Neuronal stem cell (in vitro differentiated cells): ENCODE measurements around the gene UQCRC1.
"Not testable (repeated sequence)": the region's sequence is repeated elsewhere in the genome, so short reads cannot be mapped to it uniquely, and the experiment has no call there.

Source experiments
- DNase-seq: peaks from one replicate; pipeline ENCODE4 v3.0.0-alpha.2; 2013; ENCODE audit warnings: low spot score
- H2AFZ ChIP-seq: one replicate; pipeline ENCODE4 v1.6.1; 2013; ENCODE audit warnings: mild to moderate bottlenecking, low read length, inconsistent platforms
- H2AK5ac ChIP-seq: 2 replicates; pipeline ENCODE4 v1.6.1; 2013; ENCODE audit warnings: low read depth, mild to moderate bottlenecking, inconsistent platforms, low read length, moderate library complexity, mixed read lengths
- H2BK120ac ChIP-seq: 2 replicates; pipeline ENCODE4 v1.6.1; 2013; ENCODE audit warnings: low read depth, mild to moderate bottlenecking, inconsistent platforms, low read length, moderate library complexity, mixed read lengths
- H2BK12ac ChIP-seq: one replicate; pipeline ENCODE4 v1.6.1; 2013; ENCODE audit warnings: low read length, inconsistent platforms
- H2BK15ac ChIP-seq: 2 replicates; pipeline ENCODE4 v1.6.1; 2013; ENCODE audit warnings: mild to moderate bottlenecking, low read length, inconsistent platforms, mixed read lengths
- H2BK5ac ChIP-seq: one replicate; pipeline ENCODE4 v1.6.1; 2013; ENCODE audit warnings: inconsistent platforms, mild to moderate bottlenecking, low read length, moderate library complexity
- H3K14ac ChIP-seq: one replicate; pipeline ENCODE4 v1.6.1; 2013; ENCODE audit warnings: low read length, inconsistent platforms
- H3K18ac ChIP-seq: 2 replicates; pipeline ENCODE4 v1.6.1; 2013; ENCODE audit warnings: low read length, inconsistent platforms
- H3K23ac ChIP-seq: 2 replicates; pipeline ENCODE4 v1.6.1; 2013; ENCODE audit warnings: low read depth, mild to moderate bottlenecking, mixed read lengths, low read length, inconsistent platforms; ENCODE audit not compliant: poor library complexity
- H3K27ac ChIP-seq: replicated peaks from 3 replicates; pipeline ENCODE4 v1.5.1; 2013; ENCODE audit warnings: low read length, inconsistent platforms
- H3K27me3 ChIP-seq, 3 experiments: 2 replicates each; pipeline ENCODE4 v1.6.1; 2013; ENCODE audit warnings: low read length in 3 of 3, mild to moderate bottlenecking in 2 of 3, inconsistent platforms in 1 of 3, low read depth in 1 of 3, mixed read lengths in 1 of 3, moderate library complexity in 1 of 3; ENCODE audit not compliant: control insufficient read depth in 3 of 3, insufficient read depth in 3 of 3
- H3K36me3 ChIP-seq, 2 donors: replicated peaks in 1 of 2; 2 replicates each; pipeline ENCODE4 v1.6.1; 2013; ENCODE audit warnings: low read length in 2 of 2; ENCODE audit not compliant: control insufficient read depth in 2 of 2, insufficient read depth in 2 of 2
- H3K4ac ChIP-seq: 2 replicates; pipeline ENCODE4 v1.6.1; 2013; ENCODE audit warnings: inconsistent platforms, mild to moderate bottlenecking, low read length, moderate library complexity
- H3K4me1 ChIP-seq, 2 donors: 1 replicate in 1 of 2; 2 replicates in 1 of 2; pipeline ENCODE4 v1.6.1; 2013; ENCODE audit warnings: low read length in 2 of 2, low read depth in 1 of 2; ENCODE audit not compliant: control insufficient read depth in 2 of 2, insufficient read depth in 1 of 2
- H3K4me2 ChIP-seq: one replicate; pipeline ENCODE4 v1.6.1; 2013; ENCODE audit warnings: mild to moderate bottlenecking, low read length, inconsistent platforms; ENCODE audit not compliant: insufficient read depth, poor library complexity, severe bottlenecking
- H3K4me3 ChIP-seq, 2 donors: 2 replicates each; pipeline ENCODE4 v1.5.1; 2013; ENCODE audit warnings: low read length in 2 of 2, mild to moderate bottlenecking in 2 of 2, inconsistent platforms in 1 of 2, moderate library complexity in 1 of 2
- H3K79me1 ChIP-seq: one replicate; pipeline ENCODE4 v1.6.1; 2013; ENCODE audit warnings: low read depth, mild to moderate bottlenecking, inconsistent platforms, low read length, moderate library complexity
- H3K9ac ChIP-seq: one replicate; pipeline ENCODE4 v1.6.1; 2013; ENCODE audit warnings: mild to moderate bottlenecking, low read depth, low read length, inconsistent platforms; ENCODE audit not compliant: poor library complexity
- H3K9me3 ChIP-seq, 2 donors: replicated peaks in 1 of 2; 2 replicates each; pipeline versions ENCODE3 to v1.6.1; 2013; ENCODE audit warnings: low read length in 2 of 2, mild to moderate bottlenecking in 2 of 2, inconsistent platforms in 1 of 2, low read depth in 1 of 2, mixed read lengths in 1 of 2, moderate library complexity in 1 of 2; ENCODE audit not compliant: control insufficient read depth in 2 of 2, insufficient read depth in 1 of 2
- H4K8ac ChIP-seq: one replicate; pipeline ENCODE4 v1.6.1; 2013; ENCODE audit warnings: low read depth, mild to moderate bottlenecking, inconsistent platforms, low read length, moderate library complexity
- H4K91ac ChIP-seq: one replicate; pipeline ENCODE4 v1.6.1; 2013; ENCODE audit warnings: low read length, low read depth, mild to moderate bottlenecking, inconsistent platforms; ENCODE audit not compliant: poor library complexity
- WGBS, 2 donors: extraction: QIAGEN DNeasy Blood & Tissue Kit; methylation state at CpG; one replicate each; pipeline ENCODE4 v1.1.7; 2013; ENCODE audit warnings: missing lambda C conversion rate in 2 of 2, mixed read lengths in 1 of 2; ENCODE audit not compliant: insufficient read length in 2 of 2, insufficient replicate concordance in 1 of 2; ENCODE audit errors: extremely low coverage in 2 of 2; 5-methylcytosine and 5-hydroxymethylcytosine counted together

UQCRC1 gene

GRCh38 chr3:48553886-48554845, 55.3 kb downstream of the UQCRC1 start:
- no peak for DNase-seq

DNA sequence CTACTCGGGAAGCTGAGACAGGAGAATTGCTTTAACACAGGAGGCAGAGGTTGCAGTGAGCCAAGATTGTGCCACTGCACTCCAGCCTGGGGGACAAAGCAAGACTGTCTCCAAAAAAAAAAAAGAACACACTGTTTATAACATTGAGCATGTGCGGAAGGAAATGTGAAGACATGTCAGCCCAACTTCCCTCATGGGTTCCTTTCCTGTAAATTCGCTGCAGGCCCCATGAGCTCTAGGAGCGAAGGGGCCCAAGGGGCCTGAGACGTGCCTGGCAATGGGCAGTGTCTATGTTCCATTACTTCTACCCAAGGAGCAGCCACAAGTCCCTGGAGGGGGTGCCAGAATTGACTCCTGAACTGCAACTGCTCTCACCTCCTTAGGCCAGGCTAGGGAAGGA, 56.1 kb downstream of the UQCRC1 start:
- Histone ChIP-seq H4K8ac (no peak overlapping the region), H2BK12ac (no peak overlapping the region), H3K23ac (no peak overlapping the region), H3K4me3 (no peak overlapping the region), H3K4me2 (no peak overlapping the region), H3K27ac (no peak overlapping the region), H2BK120ac (no peak overlapping the region), H3K18ac (no peak overlapping the region), H4K91ac (no peak overlapping the region), H2AFZ (no peak overlapping the region), H2AK5ac (no peak overlapping the region), H3K79me1 (peaks cover 4% of the 10 kb centered on the region), H3K4ac (no peak overlapping the region), H3K36me3 (peaks cover 3 to 7% of the 10 kb centered on the region in 2 donors), H3K27me3 (no peaks in the 10 kb centered on the region), H3K9ac (no peak overlapping the region), H3K9me3 (no peaks in the 10 kb centered on the region), H3K14ac (no peak overlapping the region), H2BK15ac (no peak overlapping the region), H3K4me1 (peaks cover 16 to 21% of the 10 kb centered on the region in 2 donors), H2BK5ac (no peak overlapping the region)
- no peak for DNase-seq
- WGBS, 2 donors: no CpG with 5 or more reads among the region's 5 CpGs

More at GRCh38 chr3:48553886-48554845, 55.3 kb downstream of the UQCRC1 start:
- no peak overlapping the region for H4K8ac ChIP-seq
- peak overlapping the region; percentile 22 for H3K9ac ChIP-seq
- peaks cover 4% of the 10 kb centered on the region for H3K79me1 ChIP-seq
- peaks cover 3% of the 10 kb centered on the region in 2 donors for H3K36me3 ChIP-seq
- no peak overlapping the region for H2BK120ac ChIP-seq
- peaks cover 14 to 23% of the 10 kb centered on the region in 2 donors for H3K4me1 ChIP-seq
- no peaks in the 10 kb centered on the region for H3K9me3 ChIP-seq
- H2AFZ ChIP-seq: no peak overlapping the region
- no peak overlapping the region for H3K14ac ChIP-seq
- H3K4me2 ChIP-seq: no peak overlapping the region
- H3K27me3 ChIP-seq: no peaks in the 10 kb centered on the region
- no peak overlapping the region for H4K91ac ChIP-seq
- no peak overlapping the region for H2BK12ac ChIP-seq
- H3K23ac ChIP-seq: peak overlapping the region; percentile 0
- no peak overlapping the region for H3K4me3 ChIP-seq
- peak overlapping the region; percentile 37 for H2AK5ac ChIP-seq
- WGBS, 2 donors: no CpG with 5 or more reads among the region's 14 CpGs
- H3K18ac ChIP-seq: peak overlapping the region; percentile 11
- H2BK5ac ChIP-seq: no peak overlapping the region
- no peak overlapping the region for H3K4ac ChIP-seq
- H3K27ac ChIP-seq: no peak overlapping the region
- no peak overlapping the region for H2BK15ac ChIP-seq

DNA sequence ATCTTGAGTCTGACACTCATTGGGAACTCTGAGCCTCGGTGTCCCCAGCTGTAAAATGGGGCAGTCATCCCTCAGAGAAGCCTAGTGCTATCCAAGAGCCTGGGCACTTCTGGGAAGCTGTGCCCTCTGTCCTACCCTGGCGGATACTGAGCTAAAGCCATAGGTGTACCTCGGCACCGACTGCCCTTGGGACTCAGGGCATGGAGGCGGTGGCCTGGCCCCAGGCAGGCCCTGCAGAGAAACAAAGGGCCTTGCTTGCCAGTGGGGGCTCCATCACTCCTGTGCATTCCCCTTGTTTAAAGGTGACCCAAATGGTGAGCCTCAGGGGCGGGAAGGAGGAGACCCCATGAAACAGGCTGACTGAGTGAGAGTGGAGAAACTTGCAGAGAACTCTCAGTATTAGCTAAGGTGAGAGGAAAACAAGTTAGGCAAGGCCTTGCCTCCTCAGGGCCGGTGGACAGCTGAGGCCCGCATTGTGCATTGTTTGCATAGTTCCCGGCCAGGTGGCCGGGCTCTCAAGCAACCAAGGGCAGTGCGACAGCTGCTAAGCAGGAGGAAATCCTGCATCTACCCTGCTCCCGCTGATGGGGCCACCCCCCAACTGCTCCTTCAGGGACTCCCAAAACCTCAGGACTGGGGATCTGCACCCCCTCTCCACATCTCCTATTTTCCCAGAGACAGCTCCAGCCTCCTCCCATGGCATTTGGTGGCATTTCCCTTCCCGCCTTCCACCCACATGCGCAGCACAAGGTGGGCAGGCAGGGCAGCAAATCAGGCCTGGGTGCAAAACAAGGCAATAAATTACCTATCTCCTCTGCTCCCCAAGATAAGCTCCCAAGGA, 57.1 kb downstream of the UQCRC1 start:
- no CpG with 5 or more reads among the region's 14 CpGs for WGBS, 2 donors
- DNase-seq: no peak
- Histone ChIP-seq H2BK120ac (no peak overlapping the region), H2BK5ac (no peak overlapping the region), H3K36me3 (peaks cover 3 to 16% of the 10 kb centered on the region in 2 donors), H3K27me3 (no peaks in the 10 kb centered on the region), H3K27ac (no peak overlapping the region), H3K18ac (no peak overlapping the region), H4K91ac (no peak overlapping the region), H2AFZ (no peak overlapping the region), H3K4me2 (no peak overlapping the region), H3K4me3 (no peak overlapping the region), H2BK12ac (no peak overlapping the region), H2BK15ac (no peak overlapping the region), H3K9ac (no peak overlapping the region), H3K23ac (no peak overlapping the region), H3K4me1 (peaks cover 13 to 14% of the 10 kb centered on the region in 2 donors), H4K8ac (no peak overlapping the region), H2AK5ac (no peak overlapping the region), H3K14ac (no peak overlapping the region), H3K9me3 (no peaks in the 10 kb centered on the region), H3K4ac (no peak overlapping the region), H3K79me1 (peaks cover 4% of the 10 kb centered on the region)

GRCh38 chr3:48551651-48552050, 57.8 kb downstream of the UQCRC1 start:
- not testable (repeated sequence) for H3K27ac ChIP-seq, H3K27me3 ChIP-seq, DNase-seq, H3K9me3 ChIP-seq, H3K14ac ChIP-seq, H3K79me1 ChIP-seq, H2BK120ac ChIP-seq, H3K18ac ChIP-seq, H3K4me2 ChIP-seq, H2AK5ac ChIP-seq, H2BK15ac ChIP-seq, H2AFZ ChIP-seq, H3K23ac ChIP-seq, H3K4ac ChIP-seq, H4K8ac ChIP-seq, H3K9ac ChIP-seq, H2BK12ac ChIP-seq, H3K4me3 ChIP-seq, H4K91ac ChIP-seq, H2BK5ac ChIP-seq
- whole genome bisulfite sequencing, 2 donors: no CpG with 5 or more reads among the region's 7 CpGs
- H3K36me3 ChIP-seq: peaks cover 7 to 23% of the 10 kb centered on the region in 2 donors
- peaks cover 10 to 14% of the 10 kb centered on the region in 2 donors for H3K4me1 ChIP-seq
